Stomach (tissue), 9 donors: ENCODE data around the gene TTN. TPM values are rescaled to one million over a fixed set of nuclear protein-coding genes. Genes with fewer than 3 reads are reported as not detected.

Experiments used
- DNase-seq, 2 donors: peaks; one replicate each; pipeline versions ENCODE4 v3.0.0 to v3.0.0-alpha.2; 2013 to 2019
- H3K27ac ChIP-seq, 5 donors: fragments of 200-600 bp in 4 of 5; sonication (generic) in 4 of 5; one replicate each; pipeline ENCODE4 v1.5.1; 2013 to 2019; ENCODE audit warnings: mild to moderate bottlenecking in 1 of 5, moderate library complexity in 1 of 5
- H3K27me3 ChIP-seq, 3 donors: fragments of 200-600 bp; sonication (generic); one replicate each; pipeline ENCODE4 v1.5.1; 2017 to 2019; ENCODE audit warnings: mixed run types in 1 of 3
- H3K36me3 ChIP-seq, 4 donors: fragments of 200-600 bp; sonication (generic); 1 replicate in 3 of 4; 2 replicates in 1 of 4; pipeline ENCODE4 v1.5.1; 2016 to 2019
- H3K4me1 ChIP-seq, 4 donors: fragments of 200-600 bp; sonication (generic); one replicate each; pipeline ENCODE4 v1.5.1; 2016 to 2019
- H3K4me3 ChIP-seq, 4 donors: fragments of 200-600 bp; sonication (generic) in 3 of 4; one replicate each; pipeline ENCODE4 v1.5.1; 2016 to 2019; ENCODE audit warnings: mild to moderate bottlenecking in 1 of 4
- H3K9me3 ChIP-seq, 4 donors: fragments of 200-600 bp; sonication (generic); one replicate each; pipeline ENCODE4 v1.5.1; 2016 to 2019
- EP300 ChIP-seq: sonication (generic); formaldehyde crosslinking; IDR thresholded peaks from one replicate; pipeline ENCODE4 v1.6.1; 2017; ENCODE audit warnings: antibody characterized with exemption
- POLR2A ChIP-seq, 4 donors: fragments of 450-650 bp; IDR thresholded peaks; one replicate each; pipeline ENCODE4 v1.6.1; 2016; ENCODE audit warnings: antibody characterized with exemption in 4 of 4, control low read depth in 2 of 4, mild to moderate bottlenecking in 1 of 4, moderate library complexity in 1 of 4
- POLR2AphosphoS5 ChIP-seq, 3 donors: sonication (generic); formaldehyde crosslinking; IDR thresholded peaks; one replicate each; pipeline ENCODE4 v1.6.1; 2016; ENCODE audit warnings: antibody characterized with exemption in 3 of 3
- WGBS, 5 donors: extraction: QIAGEN DNeasy Blood & Tissue Kit in 3 of 5; methylation state at CpG; one replicate each; pipeline versions ENCODE4 v1.1.5 to v1.1.7; 2013 to 2018; 5-methylcytosine and 5-hydroxymethylcytosine counted together
- intact Hi-C: fragments of 100-400 bp; cut with DNase I; formaldehyde crosslinking; loops from one replicate; pipeline ENCODE4 v1.15.1; 2023; ENCODE audit warnings: low total_unique reads
- polyA plus RNA-seq, 3 donors: library from polyadenylated mRNA; stranded (reverse); fragments of 200-250 nt; gene quantifications; one replicate each; pipeline ENCODE4 v1.2.3, GENCODE V29; 2013
- total RNA-seq, 5 donors: library from RNA; depleted of rRNA; stranded (reverse); fragments of >200 nt; gene quantifications; one replicate each; pipeline versions ENCODE4 v1.1.0 to v1.2.3, GENCODE V29; 2014 to 2016
- TF ChIP-seq, protein P1 (sequence below), 7 experiments: fragments of 450-650 bp in 4 of 7; fragments of 200-600 bp in 3 of 7; sonication (generic) in 3 of 7; IDR thresholded peaks; one replicate each; pipeline ENCODE4 v1.5.1; 2016 to 2019; ENCODE audit warnings: antibody characterized with exemption in 7 of 7, control low read depth in 2 of 7, mild to moderate bottlenecking in 1 of 7
- donor health status: healthy with polysubstance abuse.
- donor health status: Bipolar disorder and iron deficiency.
- donor health status: healthy.

TTN gene
- total and polyA plus RNA-seq, 8 donors: 0.03 to 12.8 (median 2.2) TPM

DNA sequence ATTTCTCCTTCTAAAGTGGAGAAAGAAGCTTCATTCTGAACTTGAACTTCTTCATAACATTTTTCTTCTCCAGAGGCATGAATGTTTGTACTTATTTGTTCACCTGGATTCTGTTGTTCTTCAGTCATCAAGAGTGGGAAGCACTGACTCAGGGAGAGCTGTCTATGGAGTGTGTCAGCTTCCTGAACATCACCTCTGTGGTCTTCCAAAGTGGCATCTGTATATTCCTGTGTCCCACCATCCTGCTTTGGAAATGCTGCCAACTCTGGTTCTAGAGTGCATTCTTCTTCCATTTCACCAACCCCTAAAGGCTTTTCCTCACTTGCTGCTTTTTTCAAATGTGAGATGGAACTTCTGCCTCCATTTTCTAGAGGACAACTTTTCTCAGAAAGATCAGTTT, 59.5 kb downstream of the TTN start:
- Histone ChIP-seq H3K27ac (no peak overlapping the region), H3K9me3 (no peaks in the 10 kb centered on the region), H3K4me1 (no peaks in the 10 kb centered on the region), H3K36me3 (no peaks in the 10 kb centered on the region), H3K27me3 (no peaks in the 10 kb centered on the region), H3K4me3 (no peak overlapping the region)
- TF ChIP-seq, protein P1, sequence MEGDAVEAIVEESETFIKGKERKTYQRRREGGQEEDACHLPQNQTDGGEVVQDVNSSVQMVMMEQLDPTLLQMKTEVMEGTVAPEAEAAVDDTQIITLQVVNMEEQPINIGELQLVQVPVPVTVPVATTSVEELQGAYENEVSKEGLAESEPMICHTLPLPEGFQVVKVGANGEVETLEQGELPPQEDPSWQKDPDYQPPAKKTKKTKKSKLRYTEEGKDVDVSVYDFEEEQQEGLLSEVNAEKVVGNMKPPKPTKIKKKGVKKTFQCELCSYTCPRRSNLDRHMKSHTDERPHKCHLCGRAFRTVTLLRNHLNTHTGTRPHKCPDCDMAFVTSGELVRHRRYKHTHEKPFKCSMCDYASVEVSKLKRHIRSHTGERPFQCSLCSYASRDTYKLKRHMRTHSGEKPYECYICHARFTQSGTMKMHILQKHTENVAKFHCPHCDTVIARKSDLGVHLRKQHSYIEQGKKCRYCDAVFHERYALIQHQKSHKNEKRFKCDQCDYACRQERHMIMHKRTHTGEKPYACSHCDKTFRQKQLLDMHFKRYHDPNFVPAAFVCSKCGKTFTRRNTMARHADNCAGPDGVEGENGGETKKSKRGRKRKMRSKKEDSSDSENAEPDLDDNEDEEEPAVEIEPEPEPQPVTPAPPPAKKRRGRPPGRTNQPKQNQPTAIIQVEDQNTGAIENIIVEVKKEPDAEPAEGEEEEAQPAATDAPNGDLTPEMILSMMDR (IDR thresholded peaks at IDR 0.05): no peak
- no peak for TF ChIP-seq POLR2AphosphoS5 (IDR thresholded peaks at IDR 0.05)
- TF ChIP-seq EP300: no peak
- no peak for TF ChIP-seq POLR2A (IDR thresholded peaks at IDR 0.05)
- no peak for DNase-seq
- intact Hi-C loops: no loop called here

DNA sequence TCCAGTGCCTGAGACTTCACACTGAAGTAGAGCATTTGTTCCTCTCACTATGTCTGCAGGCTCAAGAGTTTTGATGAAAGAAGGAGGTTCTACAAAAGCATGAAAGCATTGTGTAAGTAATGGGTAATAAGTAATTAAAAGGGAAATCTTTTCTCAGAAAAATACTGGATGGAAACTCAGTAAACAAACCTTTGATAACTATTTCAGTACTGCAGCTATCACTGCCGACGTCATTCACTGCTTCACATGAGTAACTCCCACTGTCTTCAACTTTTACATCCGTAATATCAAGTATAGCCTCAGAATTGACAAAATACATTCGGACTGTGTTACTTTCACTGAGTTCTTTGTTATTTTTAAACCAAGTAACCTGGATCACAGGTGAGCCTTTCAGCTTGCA, 72.7 kb downstream of the TTN start:
- TF ChIP-seq EP300: no peak
- TF ChIP-seq POLR2A (IDR thresholded peaks at IDR 0.05): no peak
- TF ChIP-seq, protein P1 (IDR thresholded peaks at IDR 0.05): no peak
- TF ChIP-seq POLR2AphosphoS5 (IDR thresholded peaks at IDR 0.05): no peak
- no peak overlapping the region for H3K4me3 ChIP-seq
- 85 to 91% (median 89%) methylated on average over 4 of the region's 4 CpGs for WGBS, 5 donors
- no peaks in the 10 kb centered on the region for H3K4me1 ChIP-seq
- H3K36me3 ChIP-seq: no peaks in the 10 kb centered on the region
- no peak overlapping the region for H3K27ac ChIP-seq
- H3K9me3 ChIP-seq: no peaks in the 10 kb centered on the region
- DNase-seq: no peak
- intact Hi-C loops: no loop called here
- H3K27me3 ChIP-seq: no peaks in the 10 kb centered on the region

DNA sequence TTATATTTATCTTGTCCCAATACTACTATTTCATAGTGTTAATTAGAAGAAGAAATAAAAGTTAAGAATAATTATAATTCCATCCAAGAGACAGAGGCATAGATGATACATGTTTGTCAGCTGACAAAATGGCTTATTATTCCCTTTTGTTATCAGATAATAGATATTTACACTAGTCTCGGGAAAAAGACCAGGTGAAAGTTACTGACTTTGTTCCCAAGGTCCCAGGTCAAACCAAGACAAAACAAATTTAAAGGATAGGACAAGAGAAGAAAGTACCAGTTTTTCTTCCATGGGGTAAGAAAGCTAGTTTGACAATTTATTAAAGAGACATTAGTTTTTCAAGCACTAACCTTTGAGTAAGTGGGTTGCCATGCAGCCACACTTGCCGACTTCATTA, 73.2 kb downstream of the TTN start:
- WGBS, 5 donors: 62 to 70% (median 64%) methylated on average over 2 of the region's 2 CpGs
- no peaks in the 10 kb centered on the region for H3K36me3 ChIP-seq
- H3K4me3 ChIP-seq: no peak overlapping the region
- H3K4me1 ChIP-seq: no peaks in the 10 kb centered on the region
- intact Hi-C loops: no loop called here
- no peaks in the 10 kb centered on the region for H3K9me3 ChIP-seq
- TF ChIP-seq EP300: no peak
- TF ChIP-seq POLR2A (IDR thresholded peaks at IDR 0.05): no peak
- no peak for TF ChIP-seq POLR2AphosphoS5 (IDR thresholded peaks at IDR 0.05)
- TF ChIP-seq, protein P1 (IDR thresholded peaks at IDR 0.05): no peak
- no peaks in the 10 kb centered on the region for H3K27me3 ChIP-seq
- no peak overlapping the region for H3K27ac ChIP-seq
- no peak for DNase-seq

DNA sequence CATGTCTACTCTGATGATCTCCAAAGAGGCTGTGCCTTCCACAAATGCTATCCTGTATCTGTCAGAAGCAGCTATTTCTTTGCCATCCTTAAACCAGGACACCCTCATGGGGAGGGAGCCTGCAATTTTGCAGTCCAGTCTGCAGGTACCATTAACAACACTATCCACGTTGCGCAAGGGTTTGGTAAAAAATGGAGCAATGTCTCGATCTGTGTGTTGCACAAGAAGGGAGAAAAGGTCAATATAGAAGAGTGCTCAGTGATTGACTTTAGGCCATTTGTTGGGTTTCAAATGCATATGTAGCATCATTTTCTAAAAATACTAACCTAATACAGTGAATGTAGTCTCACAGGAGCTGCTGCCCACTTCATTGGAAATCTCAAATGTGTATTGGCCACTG, 74.3 kb downstream of the TTN start:
- WGBS, 5 donors: 93 to 100% (median 95%) methylated on average over 3 of the region's 3 CpGs
- DNase-seq: no peak
- H3K27ac ChIP-seq: no peak overlapping the region
- H3K9me3 ChIP-seq: no peaks in the 10 kb centered on the region
- no peak overlapping the region for H3K4me3 ChIP-seq
- TF ChIP-seq EP300 (no peak), POLR2AphosphoS5 (IDR thresholded peaks at IDR 0.05) (no peak), POLR2A (IDR thresholded peaks at IDR 0.05) (no peak)
- TF ChIP-seq, protein P1 (IDR thresholded peaks at IDR 0.05): no peak
- intact Hi-C loops: no loop called here
- H3K27me3 ChIP-seq: no peaks in the 10 kb centered on the region
- no peaks in the 10 kb centered on the region for H3K36me3 ChIP-seq
- H3K4me1 ChIP-seq: no peaks in the 10 kb centered on the region
